ENCODE data around the gene FLRT1.

DNA sequence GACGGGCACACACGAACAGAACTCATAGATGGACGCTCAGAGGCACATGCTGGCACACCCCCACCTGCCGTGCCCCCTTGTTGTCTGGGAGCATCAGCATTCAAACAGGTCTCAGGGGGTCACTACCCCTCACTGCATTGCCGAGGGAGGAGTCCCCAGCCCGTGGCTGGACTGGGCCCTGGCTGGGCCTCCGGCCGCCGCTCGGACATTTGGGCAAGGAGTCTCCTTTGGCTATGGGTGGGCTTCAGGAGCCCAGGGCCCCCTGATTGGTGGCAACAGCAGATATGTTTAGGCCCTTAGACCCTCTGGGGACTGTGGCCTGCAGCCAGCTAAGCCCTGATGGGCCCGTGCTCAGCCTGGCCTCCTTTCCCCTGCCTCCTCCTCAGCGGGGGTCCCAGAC, 41.9 kb downstream of the FLRT1 start:
- TF ChIP-seq EP300 (IDR thresholded peaks at IDR 0.05), result no peak
- TF ChIP-seq, protein P1, sequence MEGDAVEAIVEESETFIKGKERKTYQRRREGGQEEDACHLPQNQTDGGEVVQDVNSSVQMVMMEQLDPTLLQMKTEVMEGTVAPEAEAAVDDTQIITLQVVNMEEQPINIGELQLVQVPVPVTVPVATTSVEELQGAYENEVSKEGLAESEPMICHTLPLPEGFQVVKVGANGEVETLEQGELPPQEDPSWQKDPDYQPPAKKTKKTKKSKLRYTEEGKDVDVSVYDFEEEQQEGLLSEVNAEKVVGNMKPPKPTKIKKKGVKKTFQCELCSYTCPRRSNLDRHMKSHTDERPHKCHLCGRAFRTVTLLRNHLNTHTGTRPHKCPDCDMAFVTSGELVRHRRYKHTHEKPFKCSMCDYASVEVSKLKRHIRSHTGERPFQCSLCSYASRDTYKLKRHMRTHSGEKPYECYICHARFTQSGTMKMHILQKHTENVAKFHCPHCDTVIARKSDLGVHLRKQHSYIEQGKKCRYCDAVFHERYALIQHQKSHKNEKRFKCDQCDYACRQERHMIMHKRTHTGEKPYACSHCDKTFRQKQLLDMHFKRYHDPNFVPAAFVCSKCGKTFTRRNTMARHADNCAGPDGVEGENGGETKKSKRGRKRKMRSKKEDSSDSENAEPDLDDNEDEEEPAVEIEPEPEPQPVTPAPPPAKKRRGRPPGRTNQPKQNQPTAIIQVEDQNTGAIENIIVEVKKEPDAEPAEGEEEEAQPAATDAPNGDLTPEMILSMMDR (IDR thresholded peaks at IDR 0.05), result no peak
